Astrocyte (in vitro differentiated cells and primary cell): Measurements from ENCODE around the gene FSIP1. TPM values are rescaled to one million over a fixed set of nuclear protein-coding genes. Genes with fewer than 3 reads are reported as not detected.
A peak's percentile ranks its signal among the peaks of the same experiment; 100 is the strongest.

Experiments used
- DNase-seq: peaks from one replicate; pipeline ENCODE4 v3.0.0-alpha.2; 2010; ENCODE audit warnings: low read depth
- FAIRE-seq: peaks from 2 replicates; lab custom pipeline; 2011; peaks lifted over from hg19 to GRCh38; lab: Jason Lieb, UNC
- H2AFZ ChIP-seq: 2 replicates; pipeline ENCODE4 v1.6.0; 2012; ENCODE audit warnings: low read depth, low read length, inconsistent platforms
- H3K27ac ChIP-seq: 2 replicates; pipeline ENCODE4 v1.5.1; 2011; ENCODE audit warnings: low read depth, low read length, inconsistent platforms
- H3K27me3 ChIP-seq: 2 replicates; pipeline ENCODE4 v1.6.0; 2011; ENCODE audit warnings: low read length, inconsistent platforms; ENCODE audit not compliant: insufficient read depth
- H3K36me3 ChIP-seq: 2 replicates; pipeline ENCODE4 v1.5.1; 2011; ENCODE audit warnings: low read length, inconsistent platforms; ENCODE audit not compliant: insufficient read depth
- H3K4me1 ChIP-seq: 2 replicates; pipeline ENCODE4 v1.5.1; 2011; ENCODE audit warnings: low read length, inconsistent platforms; ENCODE audit not compliant: insufficient read depth
- H3K4me2 ChIP-seq: 2 replicates; pipeline ENCODE4 v1.6.0; 2012; ENCODE audit warnings: low read length, inconsistent platforms
- H3K4me3 ChIP-seq: 2 replicates; pipeline ENCODE4 v1.5.1; 2011; ENCODE audit warnings: low read depth, mild to moderate bottlenecking, low read length, inconsistent platforms; ENCODE audit not compliant: insufficient read depth
- H3K79me2 ChIP-seq: 2 replicates; pipeline ENCODE4 v1.6.0; 2012; ENCODE audit warnings: mild to moderate bottlenecking, low read length, inconsistent platforms; ENCODE audit not compliant: insufficient read depth
- H3K9ac ChIP-seq: 2 replicates; pipeline ENCODE4 v1.6.0; 2012; ENCODE audit warnings: mild to moderate bottlenecking, low read length, inconsistent platforms
- H3K9me3 ChIP-seq: 2 replicates; pipeline ENCODE4 v1.5.1; 2012; ENCODE audit warnings: low read depth, mild to moderate bottlenecking, low read length, inconsistent platforms; ENCODE audit not compliant: insufficient read depth
- H4K20me1 ChIP-seq: 2 replicates; pipeline ENCODE4 v1.6.0; 2012; ENCODE audit warnings: low read length, inconsistent platforms; ENCODE audit not compliant: insufficient read depth
- H3K27ac Mint-ChIP-seq: one replicate; pipeline ENCODE4 v1.8.0; 2021; ENCODE audit warnings: mild to moderate bottlenecking, mixed read lengths; ENCODE audit not compliant: unreplicated experiment
- H3K27me3 Mint-ChIP-seq: one replicate; pipeline ENCODE4 v1.8.0; 2021; ENCODE audit warnings: low read depth, mixed read lengths; ENCODE audit not compliant: unreplicated experiment
- H3K36me3 Mint-ChIP-seq: one replicate; pipeline ENCODE4 v1.8.0; 2021; ENCODE audit warnings: low read depth, mixed read lengths; ENCODE audit not compliant: unreplicated experiment
- H3K4me1 Mint-ChIP-seq: one replicate; pipeline ENCODE4 v1.8.0; 2021; ENCODE audit warnings: low read depth, mixed read lengths; ENCODE audit not compliant: unreplicated experiment
- H3K4me3 Mint-ChIP-seq: one replicate; pipeline ENCODE4 v1.8.0; 2021; ENCODE audit warnings: mild to moderate bottlenecking, moderate library complexity, mixed read lengths; ENCODE audit not compliant: unreplicated experiment
- H3K9me3 Mint-ChIP-seq: one replicate; pipeline ENCODE4 v1.8.0; 2021; ENCODE audit warnings: mild to moderate bottlenecking, mixed read lengths; ENCODE audit not compliant: unreplicated experiment
- EZH2 ChIP-seq: IDR thresholded peaks from 2 replicates; pipeline ENCODE4 v1.6.1; 2012; ENCODE audit warnings: mild to moderate bottlenecking, low read length, inconsistent platforms; ENCODE audit not compliant: insufficient read depth
- total RNA-seq: library from RNA; stranded (reverse); gene quantifications from 2 replicates; pipeline ENCODE4 v1.2.1, GENCODE V29; 2021
- TF ChIP-seq, protein P1 (sequence below): IDR thresholded peaks from 2 replicates; pipeline ENCODE4 v1.5.1; 2011; ENCODE audit warnings: low read depth, mild to moderate bottlenecking, inconsistent platforms, low read length, moderate library complexity; ENCODE audit not compliant: insufficient read depth

The FSIP1 gene
- total RNA-seq, 1 donor from 2014 or later, result 0.77 TPM

GRCh38 chr15:39581793-39582285, 200.8 kb downstream of the FSIP1 start:
- H3K4me1 ChIP-seq, result peaks cover 60% of the 10 kb centered on the region
- peak overlapping the region; percentile 76 for H3K27ac Mint-ChIP-seq
- peaks cover 45% of the 10 kb centered on the region for H3K36me3 ChIP-seq
- H4K20me1 ChIP-seq, result peaks cover 58% of the 10 kb centered on the region
- FAIRE-seq, result no peak
- no peaks in the 10 kb centered on the region for H3K27me3 ChIP-seq
- DNase-seq, result no peak
- H3K9me3 ChIP-seq, result no peaks in the 10 kb centered on the region
- peaks cover 51% of the 10 kb centered on the region for H3K4me1 Mint-ChIP-seq
- H3K27me3 Mint-ChIP-seq, result no peaks in the 10 kb centered on the region
- H3K36me3 Mint-ChIP-seq, result peaks cover 13% of the 10 kb centered on the region
- H3K4me2 ChIP-seq, result peak overlapping the region; percentile 94
- peak overlapping the region; percentile 96 for H3K9ac ChIP-seq
- H3K4me3 ChIP-seq, result peak overlapping the region; percentile 94
- peaks cover 47% of the 10 kb centered on the region for H3K79me2 ChIP-seq
- peaks cover 5% of the 10 kb centered on the region for H3K9me3 Mint-ChIP-seq
- H3K27ac ChIP-seq, result peak overlapping the region; percentile 97
- peak overlapping the region; percentile 98 for H3K4me3 Mint-ChIP-seq
- TF ChIP-seq, protein P1, sequence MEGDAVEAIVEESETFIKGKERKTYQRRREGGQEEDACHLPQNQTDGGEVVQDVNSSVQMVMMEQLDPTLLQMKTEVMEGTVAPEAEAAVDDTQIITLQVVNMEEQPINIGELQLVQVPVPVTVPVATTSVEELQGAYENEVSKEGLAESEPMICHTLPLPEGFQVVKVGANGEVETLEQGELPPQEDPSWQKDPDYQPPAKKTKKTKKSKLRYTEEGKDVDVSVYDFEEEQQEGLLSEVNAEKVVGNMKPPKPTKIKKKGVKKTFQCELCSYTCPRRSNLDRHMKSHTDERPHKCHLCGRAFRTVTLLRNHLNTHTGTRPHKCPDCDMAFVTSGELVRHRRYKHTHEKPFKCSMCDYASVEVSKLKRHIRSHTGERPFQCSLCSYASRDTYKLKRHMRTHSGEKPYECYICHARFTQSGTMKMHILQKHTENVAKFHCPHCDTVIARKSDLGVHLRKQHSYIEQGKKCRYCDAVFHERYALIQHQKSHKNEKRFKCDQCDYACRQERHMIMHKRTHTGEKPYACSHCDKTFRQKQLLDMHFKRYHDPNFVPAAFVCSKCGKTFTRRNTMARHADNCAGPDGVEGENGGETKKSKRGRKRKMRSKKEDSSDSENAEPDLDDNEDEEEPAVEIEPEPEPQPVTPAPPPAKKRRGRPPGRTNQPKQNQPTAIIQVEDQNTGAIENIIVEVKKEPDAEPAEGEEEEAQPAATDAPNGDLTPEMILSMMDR, result peak; percentile 18
- no peak for TF ChIP-seq EZH2
- no peak overlapping the region for H2AFZ ChIP-seq

DNA sequence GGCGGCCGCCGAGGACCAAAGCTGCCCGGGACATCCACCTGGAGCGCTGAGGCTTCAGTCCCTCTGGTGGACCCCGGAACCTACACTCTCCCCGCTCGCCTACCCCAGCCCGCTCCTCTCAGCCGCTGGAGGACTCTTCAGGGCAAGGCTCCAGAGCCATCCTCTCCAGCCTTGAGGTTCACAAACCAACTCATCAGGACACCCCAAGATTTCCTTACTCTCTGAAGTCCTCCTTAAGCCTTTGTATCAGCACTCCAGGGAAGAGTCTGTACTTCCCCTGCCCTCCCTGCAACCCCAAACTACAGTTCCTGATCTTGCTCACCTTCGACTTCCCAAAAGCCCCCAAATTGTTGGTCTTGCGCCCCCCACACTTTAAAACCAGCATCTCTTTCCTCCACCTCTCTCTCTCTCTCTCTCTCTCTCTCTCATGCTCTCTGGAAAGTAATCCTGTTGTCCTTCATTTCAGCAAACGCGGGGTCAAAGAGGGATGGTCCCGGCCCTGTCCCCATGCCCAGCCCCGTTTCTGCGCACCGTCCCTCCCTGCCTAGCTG, 201.3 kb downstream of the FSIP1 start:
- no peak for TF ChIP-seq EZH2
- TF ChIP-seq, protein P1, result no peak
- Mint-ChIP-seq H3K27ac (peak overlapping the region; percentile 76), H3K4me3 (peak overlapping the region; percentile 98), H3K27me3 (no peaks in the 10 kb centered on the region), H3K4me1 (peaks cover 49% of the 10 kb centered on the region), H3K36me3 (peaks cover 13% of the 10 kb centered on the region), H3K9me3 (peaks cover 5% of the 10 kb centered on the region)
- peaks cover 53% of the 10 kb centered on the region for H4K20me1 ChIP-seq
- no peak for DNase-seq
- H3K27ac ChIP-seq, result peak overlapping the region; percentile 97
- H3K79me2 ChIP-seq, result peaks cover 47% of the 10 kb centered on the region
- peak overlapping the region; percentile 94 for H3K4me2 ChIP-seq
- H3K9me3 ChIP-seq, result no peaks in the 10 kb centered on the region
- peaks cover 59% of the 10 kb centered on the region for H3K4me1 ChIP-seq
- H3K4me3 ChIP-seq, result peak overlapping the region; percentile 94
- no peak overlapping the region for H2AFZ ChIP-seq
- H3K36me3 ChIP-seq, result peaks cover 40% of the 10 kb centered on the region
- no peak for FAIRE-seq
- peak overlapping the region; percentile 96 for H3K9ac ChIP-seq
- no peaks in the 10 kb centered on the region for H3K27me3 ChIP-seq
